H1 (cell line): Measurements from ENCODE around the gene GAS7. TPM values are rescaled to one million over a fixed set of nuclear protein-coding genes. Genes with fewer than 3 reads are reported as not detected.

Source experiments
- CTCF ChIA-PET: fragments of 300-600 bp; sonication (Branson Sonifier 250); formaldehyde crosslinking; loops from one replicate; lab custom pipeline; 2021; ENCODE audit not compliant: partially characterized antibody; lab: Charles Lee
- POLR2A ChIA-PET: fragments of 300-600 bp; sonication (Branson Sonifier 250); formaldehyde crosslinking; loops from one replicate; lab custom pipeline; 2021; ENCODE audit warnings: inconsistent platforms; ENCODE audit not compliant: partially characterized antibody; lab: Charles Lee
- DNase-seq, 2 experiments: peaks; one replicate each; pipeline versions ENCODE4 v3.0.0 to v3.0.0-alpha.2; 2010 to 2022; ENCODE audit warnings: low spot score in 2 of 2, low read depth in 1 of 2, mixed read lengths in 1 of 2
- FAIRE-seq: peaks from 2 replicates; lab custom pipeline; 2011; peaks lifted over from hg19 to GRCh38; lab: Jason Lieb, UNC
- H2AFZ ChIP-seq: 2 replicates; pipeline ENCODE4 v1.8.1; 2012; ENCODE audit warnings: low read length, inconsistent platforms
- H2AK5ac ChIP-seq: 2 replicates; pipeline ENCODE4 v1.6.1; 2013; ENCODE audit warnings: low read depth, low read length
- H2BK120ac ChIP-seq: replicated peaks from 2 replicates; pipeline ENCODE3; 2013; ENCODE audit warnings: low read depth, low read length, inconsistent platforms
- H2BK12ac ChIP-seq: 2 replicates; pipeline ENCODE4 v1.6.1; 2013; ENCODE audit warnings: low read depth, low read length
- H2BK15ac ChIP-seq: 2 replicates; pipeline ENCODE4 v1.6.1; 2013; ENCODE audit warnings: low read length
- H2BK20ac ChIP-seq: 2 replicates; pipeline ENCODE4 v1.6.1; 2013; ENCODE audit warnings: low read length
- H2BK5ac ChIP-seq: 2 replicates; pipeline ENCODE4 v1.6.1; 2013; ENCODE audit warnings: low read depth, low read length
- H3K14ac ChIP-seq: 2 replicates; pipeline ENCODE4 v1.6.1; 2013; ENCODE audit warnings: inconsistent platforms; ENCODE audit not compliant: insufficient read length
- H3K18ac ChIP-seq: 2 replicates; pipeline ENCODE4 v1.6.1; 2013; ENCODE audit warnings: low read length; ENCODE audit errors: extremely low read depth
- H3K23ac ChIP-seq: 2 replicates; pipeline ENCODE4 v1.6.1; 2013; ENCODE audit warnings: inconsistent platforms; ENCODE audit not compliant: insufficient read length
- H3K23me2 ChIP-seq: 2 replicates; pipeline ENCODE4 v1.6.1; 2013; ENCODE audit warnings: low read depth, low read length
- H3K27ac ChIP-seq: 2 replicates; pipeline ENCODE4 v1.6.1; 2011; ENCODE audit warnings: low read depth, low read length, inconsistent platforms
- H3K27me3 ChIP-seq, 4 experiments: replicated peaks in 1 of 4; 1 replicate in 1 of 4; 2 replicates in 3 of 4; pipeline versions ENCODE4 v1.6.1 to v1.8.1; 2011 to 2013; ENCODE audit warnings: low read length in 3 of 4, mild to moderate bottlenecking in 3 of 4, inconsistent platforms in 2 of 4, mixed read lengths in 2 of 4, moderate library complexity in 1 of 4; ENCODE audit not compliant: control insufficient read depth in 3 of 4, insufficient read depth in 3 of 4; ENCODE audit errors: extremely low read depth in 1 of 4
- H3K36me3 ChIP-seq, 4 experiments: 2 replicates each; pipeline versions ENCODE4 v1.6.1 to v1.8.1; 2011 to 2013; ENCODE audit warnings: mild to moderate bottlenecking in 4 of 4, low read length in 3 of 4, moderate library complexity in 2 of 4, control low read depth in 1 of 4, inconsistent platforms in 1 of 4; ENCODE audit not compliant: insufficient read depth in 4 of 4, control insufficient read depth in 2 of 4
- H3K4ac ChIP-seq: replicated peaks from 2 replicates; pipeline ENCODE3; 2013; ENCODE audit warnings: low read length, low read depth, mixed read lengths, inconsistent platforms; ENCODE audit not compliant: insufficient read length
- H3K4me1 ChIP-seq, 4 experiments: replicated peaks in 1 of 4; 1 replicate in 1 of 4; 2 replicates in 3 of 4; pipeline versions ENCODE4 v1.6.1 to v1.8.1; 2011 to 2013; ENCODE audit warnings: low read length in 3 of 4, inconsistent platforms in 2 of 4, mixed read lengths in 1 of 4; ENCODE audit not compliant: insufficient read depth in 4 of 4, control insufficient read depth in 3 of 4
- H3K4me2 ChIP-seq, 2 experiments: 2 replicates each; pipeline versions ENCODE4 v1.6.1 to v1.8.1; 2011 to 2013; ENCODE audit warnings: low read depth in 2 of 2, low read length in 2 of 2, control low read depth in 1 of 2, inconsistent platforms in 1 of 2, mild to moderate bottlenecking in 1 of 2; ENCODE audit not compliant: insufficient read depth in 1 of 2
- H3K4me3 ChIP-seq, 4 experiments: fragments of 200-600, 300-600 bp in 1 of 4; sonication (generic), shearing (Covaris generic), sonication (Bioruptor Twin) in 1 of 4; 2 replicates each; pipeline versions ENCODE4 v1.5.1 to v1.8.1; 2011 to 2016; ENCODE audit warnings: low read length in 4 of 4, low read depth in 3 of 4, control low read depth in 2 of 4, inconsistent platforms in 2 of 4, mild to moderate bottlenecking in 2 of 4, mixed read lengths in 1 of 4, moderate library complexity in 1 of 4; ENCODE audit not compliant: insufficient read depth in 2 of 4; ENCODE audit errors: extremely low read depth in 1 of 4
- H3K56ac ChIP-seq: replicated peaks from 2 replicates; pipeline ENCODE3; 2013; ENCODE audit warnings: low read depth, mild to moderate bottlenecking, mixed read lengths, low read length, inconsistent platforms; ENCODE audit not compliant: insufficient read length
- H3K79me1 ChIP-seq: 2 replicates; pipeline ENCODE4 v1.6.1; 2013; ENCODE audit warnings: low read depth, low read length, control low read depth
- H3K79me2 ChIP-seq, 2 experiments: 2 replicates each; pipeline versions ENCODE4 v1.6.1 to v1.8.1; 2012 to 2013; ENCODE audit warnings: low read length in 2 of 2, mild to moderate bottlenecking in 2 of 2, inconsistent platforms in 1 of 2; ENCODE audit not compliant: insufficient read depth in 2 of 2, control insufficient read depth in 1 of 2
- H3K9ac ChIP-seq, 4 experiments: replicated peaks in 1 of 4; 1 replicate in 1 of 4; 2 replicates in 3 of 4; pipeline versions ENCODE4 v1.6.1 to v1.8.1; 2011 to 2013; ENCODE audit warnings: low read depth in 3 of 4, low read length in 3 of 4, control low read depth in 2 of 4, mild to moderate bottlenecking in 2 of 4, moderate library complexity in 2 of 4, inconsistent platforms in 1 of 4; ENCODE audit errors: extremely low read depth in 1 of 4
- H3K9me3 ChIP-seq, 2 experiments: 2 replicates each; pipeline versions ENCODE4 v1.6.1 to v1.8.1; 2012 to 2013; ENCODE audit warnings: mild to moderate bottlenecking in 2 of 2, moderate library complexity in 2 of 2, control low read depth in 1 of 2, inconsistent platforms in 1 of 2, low read depth in 1 of 2, low read length in 1 of 2, mixed read lengths in 1 of 2; ENCODE audit not compliant: insufficient read depth in 2 of 2
- H4K20me1 ChIP-seq, 2 experiments: replicated peaks in 1 of 2; 2 replicates each; pipeline versions ENCODE3 to v1.8.1; 2011 to 2013; ENCODE audit warnings: inconsistent platforms in 2 of 2, low read length in 2 of 2, mild to moderate bottlenecking in 1 of 2; ENCODE audit not compliant: insufficient read depth in 2 of 2, control insufficient read depth in 1 of 2
- H4K5ac ChIP-seq: 2 replicates; pipeline ENCODE4 v1.6.1; 2013; ENCODE audit warnings: low read length, low read depth, mixed read lengths, inconsistent platforms; ENCODE audit not compliant: insufficient read length
- H4K8ac ChIP-seq: 2 replicates; pipeline ENCODE4 v1.8.0; 2013; ENCODE audit warnings: mild to moderate bottlenecking, moderate library complexity, low read length, inconsistent platforms; ENCODE audit not compliant: insufficient read depth; ENCODE audit errors: extremely low read depth
- H4K91ac ChIP-seq: replicated peaks from 2 replicates; pipeline ENCODE3; 2013; ENCODE audit warnings: low read length, mixed read lengths, inconsistent platforms; ENCODE audit not compliant: insufficient read length
- WGBS, 2 experiments: shearing (Covaris generic) in 1 of 2; methylation state at CpG; one replicate each; pipeline versions ENCODE4 v1.1.6 to v1.1.7; 2013 to 2015; ENCODE audit warnings: low lambda C conversion rate in 2 of 2, mixed read lengths in 2 of 2, inconsistent platforms in 1 of 2, low coverage in 1 of 2, missing lambda C conversion rate in 1 of 2; ENCODE audit not compliant: insufficient replicate concordance in 2 of 2, insufficient coverage in 1 of 2, insufficient read length in 1 of 2; ENCODE audit errors: extremely low coverage in 1 of 2, missing lambda C conversion rate in 1 of 2; 5-methylcytosine and 5-hydroxymethylcytosine counted together
- polyA plus RNA-seq, 7 experiments: library from polyadenylated mRNA; depleted of rRNA in 3 of 7; stranded (reverse) in 5 of 7; unstranded in 2 of 7; fragments of >200 nt in 5 of 7; fragments of 200-250 nt in 2 of 7; gene quantifications; 1 replicate in 5 of 7; 2 replicates in 1 of 7; 4 replicates in 1 of 7; pipeline versions ENCODE4 v1.2.1 to v1.2.3, GENCODE V29; 2011 to 2013; ENCODE audit warnings: missing spikeins in 2 of 7, mixed read lengths in 2 of 7
- total RNA-seq: library from RNA; stranded (reverse); fragmentation: NEBNext Ultra II Directional; extraction: Animal tissue kit (Norgen Biotek cat#: 25700); gene quantifications from 2 replicates; pipeline ENCODE4 v1.2.1, GENCODE V29; 2021

GAS7 gene
- total and polyA plus RNA-seq, 2 of the 8 experiments (the other 6 are each of a cell fraction or from before 2014, with no cell fraction given): 5.0 to 14.5 TPM

DNA sequence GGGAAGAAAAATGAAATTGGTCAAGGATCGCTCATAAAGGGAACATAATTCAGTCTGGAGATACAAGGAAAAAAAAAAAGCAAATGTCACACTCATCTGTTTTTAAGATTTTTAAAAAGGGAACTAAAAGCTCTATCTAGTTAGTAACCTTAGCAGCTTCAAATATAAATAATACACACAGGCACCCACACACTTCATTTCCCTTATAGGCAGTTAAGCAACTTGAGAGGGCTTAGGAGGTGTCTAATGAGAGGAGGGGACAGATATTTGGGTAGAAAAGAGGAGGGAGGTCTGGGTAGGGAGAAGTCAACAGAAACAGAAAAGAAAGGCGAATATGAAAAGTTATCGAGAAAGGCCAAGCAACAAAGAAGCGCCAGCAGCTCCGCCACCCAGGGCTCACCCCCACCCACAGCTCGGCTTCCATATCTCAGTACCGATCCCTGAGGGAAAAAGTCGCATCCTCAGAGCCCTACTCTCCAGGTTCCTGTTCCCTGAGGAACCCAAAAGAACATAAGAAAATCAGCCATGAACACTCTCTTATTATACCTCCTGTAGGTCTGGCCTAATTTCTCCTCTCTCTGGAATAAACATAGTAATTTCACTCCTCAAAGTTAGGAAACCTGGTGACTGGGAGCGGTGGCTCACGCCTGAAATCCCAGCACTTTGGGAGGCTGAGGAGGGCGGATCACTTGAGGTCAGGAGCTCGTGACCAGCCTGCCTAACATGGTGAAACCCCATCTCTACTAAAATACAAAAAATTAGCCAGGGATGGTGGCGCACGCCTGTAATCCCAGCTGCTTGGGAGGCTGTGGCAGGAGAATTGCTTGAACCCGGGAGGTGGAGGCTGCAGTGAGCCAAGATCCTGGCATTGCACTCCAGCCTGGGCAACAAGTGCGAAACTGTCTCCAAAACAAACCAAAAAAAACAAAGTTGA lies 223.7 kb downstream of the GAS7 start:
- no peak overlapping the region for H2AK5ac ChIP-seq
- H3K4me2 ChIP-seq: no peak overlapping the region

More for the DNA sequence above, 223.7 kb downstream of the GAS7 start:
- ChIA-PET CTCF (interaction anchor here (0.6 to 2.2 kb wide), 8 partner anchors 10 to 687 kb away, joined by 3 to 7 read pairs (median 4); no protein-coding TSS in a partner anchor), POLR2A (no interaction called here)
- no peak overlapping the region for H3K9ac ChIP-seq
- H2BK120ac ChIP-seq: no peak overlapping the region
- no peaks in the 10 kb centered on the region for H3K36me3 ChIP-seq
- H2BK12ac ChIP-seq: no peak overlapping the region
- no peak overlapping the region for H4K91ac ChIP-seq
- H3K79me2 ChIP-seq: no peaks in the 10 kb centered on the region
- H4K8ac ChIP-seq: no peak overlapping the region
- H3K4ac ChIP-seq: no peak overlapping the region
- H3K4me3 ChIP-seq: no peak overlapping the region
- H3K79me1 ChIP-seq: no peaks in the 10 kb centered on the region
- no peak overlapping the region for H2AFZ ChIP-seq
- 80% methylated on average over 16 of the region's 16 CpGs; no CpG with 5 or more reads in 1 of the 2 experiments for WGBS, 2 experiments
- no peak overlapping the region for H2BK20ac ChIP-seq
- peaks cover 0 to 2% (median 0%) of the 10 kb centered on the region in 4 experiments; a peak in 1 of 7 replicates for H3K4me1 ChIP-seq
- no peaks in the 10 kb centered on the region for H4K20me1 ChIP-seq
- no peaks in the 10 kb centered on the region for H3K23me2 ChIP-seq
- H3K27ac ChIP-seq: no peak overlapping the region
- H3K14ac ChIP-seq: no peak overlapping the region
- no peak overlapping the region for H3K23ac ChIP-seq
- H3K27me3 ChIP-seq: no peaks in the 10 kb centered on the region
- no peak overlapping the region for H2BK5ac ChIP-seq
- no peak overlapping the region for H3K18ac ChIP-seq
- no peak overlapping the region for H4K5ac ChIP-seq
- no peak overlapping the region for H2BK15ac ChIP-seq
- FAIRE-seq (no peak), DNase-seq (no peak)
- H3K56ac ChIP-seq: no peak overlapping the region
- H3K9me3 ChIP-seq: no peaks in the 10 kb centered on the region
